ENCODE data around the gene TCF4. TPM values are rescaled to one million over a fixed set of nuclear protein-coding genes. Genes with fewer than 3 reads are reported as not detected.
A peak's percentile ranks its signal among the peaks of the same experiment; 100 is the strongest.

TCF4 gene
- total and polyA plus RNA-seq, 10 donors, result 14.6 to 200 (median 153) TPM

DNA sequence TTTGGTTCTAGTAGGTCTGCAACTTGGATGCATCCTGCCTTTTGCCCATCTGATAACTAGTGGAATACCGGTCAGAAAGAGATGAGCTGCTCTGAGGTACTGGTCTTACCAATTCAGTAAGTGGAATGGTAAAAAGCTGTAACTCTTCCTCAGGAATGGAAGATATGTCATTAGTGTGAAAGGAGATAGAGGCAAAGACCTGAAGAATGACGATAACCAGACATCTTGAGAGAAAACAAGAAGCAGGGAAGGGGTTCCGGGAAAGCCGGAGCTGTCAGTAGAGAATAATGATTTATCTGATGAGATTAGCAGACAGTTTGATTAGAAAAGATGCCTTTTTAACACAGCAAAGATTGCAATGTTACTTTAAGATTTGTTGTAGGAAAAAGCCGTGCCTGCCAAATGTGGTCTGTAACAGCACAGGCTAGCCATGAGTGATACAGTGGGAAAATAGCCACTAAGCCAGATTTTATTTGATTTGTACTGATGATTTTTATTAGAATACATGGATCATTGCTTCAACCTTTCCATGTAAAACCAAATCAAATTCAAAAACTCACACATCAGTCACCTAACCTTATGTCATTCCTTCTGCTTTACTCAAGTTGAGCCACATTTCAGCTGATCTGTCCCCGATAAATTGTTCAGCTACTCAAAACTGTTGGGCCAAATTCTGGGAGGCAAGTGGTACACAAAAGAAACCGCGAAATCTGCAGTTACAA, 110.0 kb downstream of the TCF4 start:
- DNase-seq, result no peak
- Histone ChIP-seq H3K27ac (peak overlapping the region; percentile 68 to 84 (median 78)), H3K27me3 (replicated peaks in 1 of 7) (no peaks in the 10 kb centered on the region), H3K4me1 (peaks cover 5 to 27% (median 14%) of the 10 kb centered on the region in 6 donors), H3K4me3 (peak overlapping the region; percentile 12 to 65 (median 34)), H3K36me3 (no peaks in the 10 kb centered on the region), H3K9me3 (no peaks in the 10 kb centered on the region)
- no peak for TF ChIP-seq POLR2A (IDR thresholded peaks at IDR 0.05)
- TF ChIP-seq, protein P1, sequence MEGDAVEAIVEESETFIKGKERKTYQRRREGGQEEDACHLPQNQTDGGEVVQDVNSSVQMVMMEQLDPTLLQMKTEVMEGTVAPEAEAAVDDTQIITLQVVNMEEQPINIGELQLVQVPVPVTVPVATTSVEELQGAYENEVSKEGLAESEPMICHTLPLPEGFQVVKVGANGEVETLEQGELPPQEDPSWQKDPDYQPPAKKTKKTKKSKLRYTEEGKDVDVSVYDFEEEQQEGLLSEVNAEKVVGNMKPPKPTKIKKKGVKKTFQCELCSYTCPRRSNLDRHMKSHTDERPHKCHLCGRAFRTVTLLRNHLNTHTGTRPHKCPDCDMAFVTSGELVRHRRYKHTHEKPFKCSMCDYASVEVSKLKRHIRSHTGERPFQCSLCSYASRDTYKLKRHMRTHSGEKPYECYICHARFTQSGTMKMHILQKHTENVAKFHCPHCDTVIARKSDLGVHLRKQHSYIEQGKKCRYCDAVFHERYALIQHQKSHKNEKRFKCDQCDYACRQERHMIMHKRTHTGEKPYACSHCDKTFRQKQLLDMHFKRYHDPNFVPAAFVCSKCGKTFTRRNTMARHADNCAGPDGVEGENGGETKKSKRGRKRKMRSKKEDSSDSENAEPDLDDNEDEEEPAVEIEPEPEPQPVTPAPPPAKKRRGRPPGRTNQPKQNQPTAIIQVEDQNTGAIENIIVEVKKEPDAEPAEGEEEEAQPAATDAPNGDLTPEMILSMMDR (IDR thresholded peaks at IDR 0.05 in 8 of 11, conservative IDR thresholded peaks at IDR 0.05 in 3 of 11), result no peak
- TF ChIP-seq POLR2AphosphoS5 (IDR thresholded peaks at IDR 0.05), result no peak
- 46 to 58% (median 48%) methylated on average over 8 of the region's 8 CpGs for WGBS, 5 donors
- intact Hi-C loops (cut with DNase I; ENCODE audit: low total_unique reads), result loop anchor here (10.0 kb wide), 1 partner anchor 63 kb away; no protein-coding TSS in a partner anchor

DNA sequence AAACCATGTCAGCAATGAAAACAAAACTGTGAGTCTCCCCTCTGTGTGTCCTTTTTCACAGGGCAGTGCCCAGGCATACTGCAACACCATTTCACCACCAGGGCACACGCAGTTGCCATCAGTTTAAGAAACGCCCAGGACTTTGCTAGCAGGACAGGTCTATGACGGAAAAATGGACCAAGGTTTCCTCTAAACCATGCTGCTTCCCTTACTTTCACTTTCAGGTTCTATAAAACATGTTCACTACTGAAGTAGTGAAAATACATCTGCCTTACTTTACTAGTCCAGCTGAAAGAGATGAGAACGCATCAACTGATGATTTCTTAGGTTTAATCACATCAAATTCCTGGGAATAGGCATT, 110.5 kb downstream of the TCF4 start:
- H3K36me3 ChIP-seq, result no peaks in the 10 kb centered on the region
- DNase-seq, result no peak
- intact Hi-C loops (cut with DNase I; ENCODE audit: low total_unique reads), result loop anchor here (10.0 kb wide), 1 partner anchor 63 kb away; no protein-coding TSS in a partner anchor
- H3K4me1 ChIP-seq, result peaks cover 5 to 27% (median 14%) of the 10 kb centered on the region in 6 donors
- H3K27me3 ChIP-seq (replicated peaks in 1 of 7), result no peaks in the 10 kb centered on the region
- no peaks in the 10 kb centered on the region for H3K9me3 ChIP-seq
- WGBS, 5 donors, result 0 to 9% (median 1%) methylated on average over 4 of the region's 4 CpGs
- TF ChIP-seq, protein P1 (IDR thresholded peaks at IDR 0.05 in 8 of 11, conservative IDR thresholded peaks at IDR 0.05 in 3 of 11), result peak in 6 of 11 experiments; percentile 33 to 48 (median 38)
- TF ChIP-seq POLR2AphosphoS5 (IDR thresholded peaks at IDR 0.05) (peak in 1 of 3 donors; percentile 55), POLR2A (IDR thresholded peaks at IDR 0.05) (no peak)
- peak overlapping the region; percentile 12 to 65 (median 34) for H3K4me3 ChIP-seq
- H3K27ac ChIP-seq, result peak overlapping the region; percentile 68 to 84 (median 78)

DNA sequence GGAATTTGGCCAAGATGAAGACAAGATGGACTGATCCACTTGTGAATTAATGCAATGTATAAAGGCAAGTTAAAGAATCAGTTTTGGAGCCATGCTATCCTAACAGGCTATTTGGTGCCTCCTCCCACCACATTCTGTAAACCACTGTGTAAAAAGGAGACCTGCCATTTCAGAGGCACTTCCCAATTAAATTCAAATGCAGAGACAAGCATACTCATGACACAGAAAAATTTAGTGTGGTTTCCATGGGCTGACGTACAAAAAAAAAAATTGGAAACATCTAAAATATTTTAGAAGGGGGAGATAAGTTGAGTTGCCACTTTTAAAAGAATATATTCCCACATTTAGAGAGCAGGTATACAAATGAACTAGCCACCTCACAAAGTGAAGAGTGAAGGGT, 112.1 kb downstream of the TCF4 start:
- Histone ChIP-seq H3K4me3 (no peak overlapping the region), H3K36me3 (no peaks in the 10 kb centered on the region), H3K27ac (no peak overlapping the region), H3K4me1 (peaks cover 5 to 27% (median 14%) of the 10 kb centered on the region in 6 donors), H3K27me3 (replicated peaks in 1 of 7) (no peaks in the 10 kb centered on the region), H3K9me3 (no peaks in the 10 kb centered on the region)
- intact Hi-C loops (cut with DNase I; ENCODE audit: low total_unique reads), result loop anchor here (10.0 kb wide), 1 partner anchor 61 kb away; no protein-coding TSS in a partner anchor
- TF ChIP-seq POLR2AphosphoS5 (IDR thresholded peaks at IDR 0.05) (no peak), POLR2A (IDR thresholded peaks at IDR 0.05) (no peak)
- TF ChIP-seq, protein P1 (IDR thresholded peaks at IDR 0.05 in 8 of 11, conservative IDR thresholded peaks at IDR 0.05 in 3 of 11), result no peak
- DNase-seq, result no peak
- 81 to 97% (median 88%) methylated on average over 1 of the region's 1 CpG for WGBS, 5 donors

DNA sequence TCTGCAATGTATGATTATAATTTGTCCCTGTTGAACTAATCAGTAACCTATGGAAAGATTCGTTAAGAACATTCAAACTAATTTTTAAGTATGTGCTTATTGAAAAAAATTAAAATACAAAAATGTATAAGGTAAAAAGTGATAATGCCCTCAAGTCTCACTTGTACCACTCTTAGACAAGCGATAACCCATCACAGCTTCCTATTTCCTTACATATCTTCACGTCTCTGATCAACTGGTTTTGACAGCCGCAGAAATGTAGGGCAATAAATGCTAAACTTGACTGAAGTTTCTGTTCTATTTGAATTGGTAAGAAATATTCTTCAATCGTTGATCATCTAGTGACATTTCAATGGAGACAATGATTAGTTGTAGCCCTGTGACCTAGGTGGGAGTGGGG, 112.5 kb downstream of the TCF4 start:
- intact Hi-C loops (cut with DNase I; ENCODE audit: low total_unique reads), result loop anchor here (10.0 kb wide), 1 partner anchor 61 kb away; no protein-coding TSS in a partner anchor
- DNase-seq, result no peak
- Histone ChIP-seq H3K4me1 (peaks cover 5 to 27% (median 14%) of the 10 kb centered on the region in 6 donors), H3K4me3 (no peak overlapping the region), H3K9me3 (no peaks in the 10 kb centered on the region), H3K27ac (no peak overlapping the region), H3K27me3 (replicated peaks in 1 of 7) (no peaks in the 10 kb centered on the region), H3K36me3 (no peaks in the 10 kb centered on the region)
- WGBS, 5 donors, result 91 to 95% (median 92%) methylated on average over 5 of the region's 5 CpGs
- TF ChIP-seq POLR2A (IDR thresholded peaks at IDR 0.05) (no peak), POLR2AphosphoS5 (IDR thresholded peaks at IDR 0.05) (no peak)
- TF ChIP-seq, protein P1 (IDR thresholded peaks at IDR 0.05 in 8 of 11, conservative IDR thresholded peaks at IDR 0.05 in 3 of 11), result no peak

Data from spleen (tissue), 11 donors.